WTC11 (cell line): Measurements from ENCODE around the gene PCYOX1L. TPM values are rescaled to one million over a fixed set of nuclear protein-coding genes. Genes with fewer than 3 reads are reported as not detected.

ENCODE experiments used
- ATAC-seq: fragments of 200-7000 bp; cut with Tn5 transposase; 2 replicates; pipeline ENCODE4 v1.10.0; 2021; ENCODE audit warnings: mild to moderate bottlenecking, moderate library complexity
- CTCF ChIA-PET: fragments of 300-600 bp; sonication (Branson Sonifier 250); formaldehyde crosslinking; loops from one replicate; lab custom pipeline; 2021; ENCODE audit warnings: antibody characterized with exemption; lab: Charles Lee
- POLR2A ChIA-PET: fragments of 350-600 bp; sonication (Branson Sonifier 250); formaldehyde crosslinking; loops from one replicate; lab custom pipeline; 2021; ENCODE audit warnings: antibody characterized with exemption; lab: Charles Lee
- DNase-seq: peaks from one replicate; pipeline ENCODE4 v3.0.0; 2021; ENCODE audit warnings: low spot score
- H3K27ac Mint-ChIP-seq: 2 replicates; pipeline ENCODE4 v1.8.0; 2021; ENCODE audit warnings: mixed read lengths
- H3K27me3 Mint-ChIP-seq: 2 replicates; pipeline ENCODE4 v1.8.0; 2021; ENCODE audit warnings: low read depth, mild to moderate bottlenecking, moderate library complexity, mixed read lengths
- H3K36me3 Mint-ChIP-seq: 2 replicates; pipeline ENCODE4 v1.8.0; 2021; ENCODE audit warnings: mixed read lengths
- H3K4me1 Mint-ChIP-seq: 2 replicates; pipeline ENCODE4 v1.8.0; 2022; ENCODE audit warnings: mixed read lengths
- H3K4me3 Mint-ChIP-seq: 2 replicates; pipeline ENCODE4 v1.8.0; 2021; ENCODE audit warnings: mild to moderate bottlenecking, moderate library complexity, mixed read lengths
- H3K9me3 Mint-ChIP-seq: 2 replicates; pipeline ENCODE4 v1.8.0; 2021; ENCODE audit warnings: mixed read lengths
- CREB1 ChIP-seq: sonication (generic); formaldehyde crosslinking; IDR thresholded peaks from 2 replicates; pipeline ENCODE4 v1.8.0; 2023; ENCODE audit warnings: mild to moderate bottlenecking, missing genetic modification reagents
- CREM ChIP-seq: sonication (generic); formaldehyde crosslinking; IDR thresholded peaks from 2 replicates; pipeline ENCODE4 v1.8.1; 2022; ENCODE audit warnings: mild to moderate bottlenecking, missing genetic modification reagents, moderate library complexity
- FOXP1 ChIP-seq: sonication (generic); formaldehyde crosslinking; IDR thresholded peaks from 2 replicates; pipeline ENCODE4 v1.8.0; 2022; ENCODE audit warnings: missing genetic modification reagents, mild to moderate bottlenecking, moderate library complexity, borderline replicate concordance
- GABPB1 ChIP-seq: sonication (generic); formaldehyde crosslinking; IDR thresholded peaks from 2 replicates; pipeline ENCODE4 v1.8.1; 2023; ENCODE audit warnings: mild to moderate bottlenecking, missing genetic modification reagents
- GRHL2 ChIP-seq: fragments of 250-450 bp; sonication (Bioruptor Pico); IDR thresholded peaks from 2 replicates; pipeline ENCODE4 v1.8.0; 2022; ENCODE audit warnings: mild to moderate bottlenecking, moderate library complexity; ENCODE audit not compliant: insufficient replicate concordance, severe bottlenecking
- MXD4 ChIP-seq: fragments of 250-450 bp; sonication (Bioruptor Pico); IDR thresholded peaks from 2 replicates; pipeline ENCODE4 v1.8.0; 2021; ENCODE audit warnings: mild to moderate bottlenecking, moderate library complexity, borderline replicate concordance
- NFYB ChIP-seq: sonication (generic); formaldehyde crosslinking; conservative IDR thresholded peaks from 2 replicates; pipeline ENCODE4 v1.8.0; 2022; ENCODE audit warnings: low read depth, missing genetic modification reagents
- SMAD4 ChIP-seq: sonication (generic); formaldehyde crosslinking; IDR thresholded peaks from 2 replicates; pipeline ENCODE4 v1.8.0; 2022; ENCODE audit warnings: mild to moderate bottlenecking, missing genetic modification reagents
- SP1 ChIP-seq: sonication (generic); formaldehyde crosslinking; conservative IDR thresholded peaks from 2 replicates; pipeline ENCODE4 v1.8.1; 2022; ENCODE audit warnings: missing genetic modification reagents
- TEAD1 ChIP-seq: sonication (generic); formaldehyde crosslinking; IDR thresholded peaks from 2 replicates; pipeline ENCODE4 v1.8.0; 2022; ENCODE audit warnings: mild to moderate bottlenecking, missing genetic modification reagents
- ZNF121 ChIP-seq: sonication (generic); formaldehyde crosslinking; IDR thresholded peaks from 2 replicates; pipeline ENCODE4 v1.8.0; 2023; ENCODE audit warnings: missing genetic modification reagents
- ZNF232 ChIP-seq: sonication (generic); formaldehyde crosslinking; IDR thresholded peaks from 2 replicates; pipeline ENCODE4 v1.8.0; 2022; ENCODE audit warnings: mild to moderate bottlenecking, missing genetic modification reagents
- total RNA-seq: library from RNA; stranded (reverse); gene quantifications from 3 replicates; pipeline ENCODE4 v1.2.3, GENCODE V29; 2021
- TF ChIP-seq, protein P1 (sequence below): sonication (generic); formaldehyde crosslinking; IDR thresholded peaks from 2 replicates; pipeline ENCODE4 v1.8.1; 2022; ENCODE audit warnings: mild to moderate bottlenecking, missing genetic modification reagents, moderate library complexity, borderline replicate concordance
- TF ChIP-seq, protein P2 (sequence below): sonication (generic); formaldehyde crosslinking; IDR thresholded peaks from 2 replicates; pipeline ENCODE4 v1.8.1; 2023; ENCODE audit warnings: mild to moderate bottlenecking, missing genetic modification reagents, moderate library complexity
- TF ChIP-seq, protein P3 (sequence below): fragments of 250-450 bp; sonication (Bioruptor Pico); IDR thresholded peaks from 2 replicates; pipeline ENCODE4 v1.9.0; 2021; ENCODE audit warnings: moderate library complexity, mild to moderate bottlenecking, inconsistent platforms, borderline replicate concordance
- TF ChIP-seq, protein P4 (sequence below): fragments of 250-450 bp; sonication (Bioruptor Pico); IDR thresholded peaks from 2 replicates; pipeline ENCODE4 v1.9.0; 2021; ENCODE audit warnings: mild to moderate bottlenecking, borderline replicate concordance

The PCYOX1L gene
- total RNA-seq, 1 experiment from 2014 or later: 8.1 TPM

DNA sequence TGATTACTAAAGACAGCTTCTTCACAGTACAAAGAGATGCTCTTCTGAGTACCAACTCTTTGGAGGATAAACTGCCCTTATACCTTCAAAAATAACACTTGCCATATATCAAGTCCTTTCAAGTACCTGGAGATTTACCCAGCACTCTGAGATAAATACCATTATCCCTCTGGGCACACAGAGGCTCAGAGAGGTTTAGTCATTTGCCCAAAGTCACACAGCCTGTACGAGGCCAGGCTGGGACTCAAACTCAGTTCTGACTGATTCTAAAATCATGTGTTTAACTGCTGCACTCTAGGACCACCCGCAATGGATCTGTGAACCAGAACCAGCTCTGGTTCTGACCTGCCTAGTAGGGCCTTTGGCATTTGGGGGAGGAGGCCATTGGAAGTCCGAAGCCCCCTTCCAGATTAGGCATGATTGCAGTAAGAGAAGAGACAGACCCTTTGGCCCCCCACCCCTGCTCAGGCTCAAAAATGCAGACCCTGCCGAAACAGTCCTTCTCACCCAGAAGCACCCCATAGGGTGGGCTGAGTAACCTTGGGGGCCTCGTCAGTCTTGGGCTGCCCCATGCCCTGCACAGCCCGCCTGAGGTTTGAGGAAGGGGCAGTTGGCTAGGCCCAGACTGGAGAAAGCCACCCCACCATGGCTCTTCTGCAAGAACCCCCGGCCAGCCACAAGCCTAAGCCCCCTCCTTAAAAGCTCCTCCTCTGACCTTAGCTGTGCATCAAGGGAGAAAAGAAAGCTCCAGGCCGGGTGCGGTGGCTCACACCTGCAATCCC, 54.1 kb downstream of the PCYOX1L start:
- TF ChIP-seq, protein P1, sequence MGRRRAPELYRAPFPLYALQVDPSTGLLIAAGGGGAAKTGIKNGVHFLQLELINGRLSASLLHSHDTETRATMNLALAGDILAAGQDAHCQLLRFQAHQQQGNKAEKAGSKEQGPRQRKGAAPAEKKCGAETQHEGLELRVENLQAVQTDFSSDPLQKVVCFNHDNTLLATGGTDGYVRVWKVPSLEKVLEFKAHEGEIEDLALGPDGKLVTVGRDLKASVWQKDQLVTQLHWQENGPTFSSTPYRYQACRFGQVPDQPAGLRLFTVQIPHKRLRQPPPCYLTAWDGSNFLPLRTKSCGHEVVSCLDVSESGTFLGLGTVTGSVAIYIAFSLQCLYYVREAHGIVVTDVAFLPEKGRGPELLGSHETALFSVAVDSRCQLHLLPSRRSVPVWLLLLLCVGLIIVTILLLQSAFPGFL: no peak
- TF ChIP-seq CREM (CRISPR knock-in tag) (no peak), FOXP1 (no peak), SMAD4 (CRISPR knock-in tag) (no peak), GABPB1 (no peak), CREB1 (CRISPR knock-in tag) (no peak), MXD4 (CRISPR knock-in tag) (no peak), ZNF232 (CRISPR knock-in tag) (no peak), GRHL2 (no peak), SP1 (no peak), ZNF121 (no peak), TEAD1 (CRISPR knock-in tag) (no peak)
- TF ChIP-seq, protein P2, sequence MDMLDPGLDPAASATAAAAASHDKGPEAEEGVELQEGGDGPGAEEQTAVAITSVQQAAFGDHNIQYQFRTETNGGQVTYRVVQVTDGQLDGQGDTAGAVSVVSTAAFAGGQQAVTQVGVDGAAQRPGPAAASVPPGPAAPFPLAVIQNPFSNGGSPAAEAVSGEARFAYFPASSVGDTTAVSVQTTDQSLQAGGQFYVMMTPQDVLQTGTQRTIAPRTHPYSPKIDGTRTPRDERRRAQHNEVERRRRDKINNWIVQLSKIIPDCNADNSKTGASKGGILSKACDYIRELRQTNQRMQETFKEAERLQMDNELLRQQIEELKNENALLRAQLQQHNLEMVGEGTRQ (CRISPR knock-in tag): no peak
- TF ChIP-seq, all 79 proteins: peak for 0
- no peak for DNase-seq
- Mint-ChIP-seq H3K27me3 (no peaks in the 10 kb centered on the region), H3K9me3 (no peaks in the 10 kb centered on the region), H3K4me3 (no peak overlapping the region), H3K36me3 (no peaks in the 10 kb centered on the region), H3K27ac (no peak overlapping the region), H3K4me1 (peaks cover 23% of the 10 kb centered on the region)
- CTCF ChIA-PET: interaction anchor here (1.2 to 2.1 kb wide), 4 partner anchors 17 to 153 kb away, joined by 3 to 9 read pairs (median 5); no protein-coding TSS in a partner anchor
- no peak for ATAC-seq
- POLR2A ChIA-PET: no interaction called here

DNA sequence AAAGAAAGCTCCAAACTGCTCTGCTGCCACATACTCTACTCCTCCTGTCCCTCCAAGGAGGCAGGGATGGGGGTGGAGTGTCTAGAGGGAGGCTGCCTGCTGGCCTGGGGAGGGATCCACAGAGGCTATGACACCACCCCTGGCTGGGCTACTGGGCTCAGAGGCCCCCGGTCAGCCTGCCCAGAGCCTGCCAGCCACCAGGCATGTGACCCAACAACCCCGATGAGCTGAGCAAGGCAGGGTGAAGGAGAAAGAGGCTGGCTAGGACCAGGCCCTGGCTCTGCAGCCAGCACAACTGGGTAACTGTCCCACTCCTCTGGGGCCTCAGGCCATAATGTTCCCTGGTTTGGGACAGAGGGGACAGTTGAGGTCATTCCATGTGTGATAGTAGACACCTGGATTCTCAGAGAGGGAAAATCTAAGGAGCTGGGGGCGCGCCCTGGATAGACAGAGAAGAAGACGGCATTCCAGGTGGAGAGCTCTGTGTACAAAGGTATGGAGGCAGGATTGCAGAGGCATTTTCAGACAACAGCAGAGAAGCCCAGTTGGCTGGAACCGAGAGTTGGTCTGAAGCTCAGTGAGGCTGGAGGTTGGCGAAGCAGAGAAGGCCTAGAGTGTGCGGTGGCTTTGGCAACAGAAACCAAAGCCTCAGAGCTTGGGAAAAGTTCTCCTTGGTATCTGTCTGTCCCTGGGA, 55.1 kb downstream of the PCYOX1L start:
- TF ChIP-seq NFYB (CRISPR knock-in tag): no peak
- TF ChIP-seq, protein P3, sequence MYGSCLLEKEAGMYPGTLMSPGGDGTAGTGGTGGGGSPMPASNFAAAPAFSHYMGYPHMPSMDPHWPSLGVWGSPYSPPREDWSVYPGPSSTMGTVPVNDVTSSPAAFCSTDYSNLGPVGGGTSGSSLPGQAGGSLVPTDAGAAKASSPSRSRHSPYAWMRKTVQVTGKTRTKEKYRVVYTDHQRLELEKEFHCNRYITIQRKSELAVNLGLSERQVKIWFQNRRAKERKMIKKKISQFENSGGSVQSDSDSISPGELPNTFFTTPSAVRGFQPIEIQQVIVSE: no peak
- TF ChIP-seq, protein P4, sequence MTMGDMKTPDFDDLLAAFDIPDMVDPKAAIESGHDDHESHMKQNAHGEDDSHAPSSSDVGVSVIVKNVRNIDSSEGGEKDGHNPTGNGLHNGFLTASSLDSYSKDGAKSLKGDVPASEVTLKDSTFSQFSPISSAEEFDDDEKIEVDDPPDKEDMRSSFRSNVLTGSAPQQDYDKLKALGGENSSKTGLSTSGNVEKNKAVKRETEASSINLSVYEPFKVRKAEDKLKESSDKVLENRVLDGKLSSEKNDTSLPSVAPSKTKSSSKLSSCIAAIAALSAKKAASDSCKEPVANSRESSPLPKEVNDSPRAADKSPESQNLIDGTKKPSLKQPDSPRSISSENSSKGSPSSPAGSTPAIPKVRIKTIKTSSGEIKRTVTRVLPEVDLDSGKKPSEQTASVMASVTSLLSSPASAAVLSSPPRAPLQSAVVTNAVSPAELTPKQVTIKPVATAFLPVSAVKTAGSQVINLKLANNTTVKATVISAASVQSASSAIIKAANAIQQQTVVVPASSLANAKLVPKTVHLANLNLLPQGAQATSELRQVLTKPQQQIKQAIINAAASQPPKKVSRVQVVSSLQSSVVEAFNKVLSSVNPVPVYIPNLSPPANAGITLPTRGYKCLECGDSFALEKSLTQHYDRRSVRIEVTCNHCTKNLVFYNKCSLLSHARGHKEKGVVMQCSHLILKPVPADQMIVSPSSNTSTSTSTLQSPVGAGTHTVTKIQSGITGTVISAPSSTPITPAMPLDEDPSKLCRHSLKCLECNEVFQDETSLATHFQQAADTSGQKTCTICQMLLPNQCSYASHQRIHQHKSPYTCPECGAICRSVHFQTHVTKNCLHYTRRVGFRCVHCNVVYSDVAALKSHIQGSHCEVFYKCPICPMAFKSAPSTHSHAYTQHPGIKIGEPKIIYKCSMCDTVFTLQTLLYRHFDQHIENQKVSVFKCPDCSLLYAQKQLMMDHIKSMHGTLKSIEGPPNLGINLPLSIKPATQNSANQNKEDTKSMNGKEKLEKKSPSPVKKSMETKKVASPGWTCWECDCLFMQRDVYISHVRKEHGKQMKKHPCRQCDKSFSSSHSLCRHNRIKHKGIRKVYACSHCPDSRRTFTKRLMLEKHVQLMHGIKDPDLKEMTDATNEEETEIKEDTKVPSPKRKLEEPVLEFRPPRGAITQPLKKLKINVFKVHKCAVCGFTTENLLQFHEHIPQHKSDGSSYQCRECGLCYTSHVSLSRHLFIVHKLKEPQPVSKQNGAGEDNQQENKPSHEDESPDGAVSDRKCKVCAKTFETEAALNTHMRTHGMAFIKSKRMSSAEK (CRISPR knock-in tag): no peak
- TF ChIP-seq, all 79 proteins: peak for 0
- CTCF ChIA-PET: interaction anchor here (0.8 to 2.1 kb wide), 6 partner anchors 10 to 45 kb away, joined by 3 to 9 read pairs (median 4); no protein-coding TSS in a partner anchor
- no peak overlapping the region for H3K27ac Mint-ChIP-seq
- POLR2A ChIA-PET: interaction anchor here (0.6 kb wide), 1 partner anchor 24 kb away, joined by 3 read pairs; no protein-coding TSS in a partner anchor
- peaks cover 25% of the 10 kb centered on the region for H3K4me1 Mint-ChIP-seq
- no peaks in the 10 kb centered on the region for H3K27me3 Mint-ChIP-seq
- no peaks in the 10 kb centered on the region for H3K36me3 Mint-ChIP-seq
- ATAC-seq: no peak
- no peak overlapping the region for H3K4me3 Mint-ChIP-seq
- DNase-seq: no peak
- no peaks in the 10 kb centered on the region for H3K9me3 Mint-ChIP-seq
